Astrocyte (in vitro differentiated cells and primary cell): ENCODE results near the gene AP4E1. TPM values are rescaled to one million over a fixed set of nuclear protein-coding genes. Genes with fewer than 3 reads are reported as not detected.
A peak's percentile ranks its signal among the peaks of the same experiment; 100 is the strongest.
"Not testable (repeated sequence)": the region's sequence is repeated elsewhere in the genome, so short reads cannot be mapped to it uniquely, and the experiment has no call there.

Experiments used
- DNase-seq: peaks from one replicate; pipeline ENCODE4 v3.0.0-alpha.2; 2010; ENCODE audit warnings: low read depth
- FAIRE-seq: peaks from 2 replicates; lab custom pipeline; 2011; peaks lifted over from hg19 to GRCh38; lab: Jason Lieb, UNC
- H2AFZ ChIP-seq: 2 replicates; pipeline ENCODE4 v1.6.0; 2012; ENCODE audit warnings: low read depth, low read length, inconsistent platforms
- H3K27ac ChIP-seq: 2 replicates; pipeline ENCODE4 v1.5.1; 2011; ENCODE audit warnings: low read depth, low read length, inconsistent platforms
- H3K27me3 ChIP-seq: 2 replicates; pipeline ENCODE4 v1.6.0; 2011; ENCODE audit warnings: low read length, inconsistent platforms; ENCODE audit not compliant: insufficient read depth
- H3K36me3 ChIP-seq: 2 replicates; pipeline ENCODE4 v1.5.1; 2011; ENCODE audit warnings: low read length, inconsistent platforms; ENCODE audit not compliant: insufficient read depth
- H3K4me1 ChIP-seq: 2 replicates; pipeline ENCODE4 v1.5.1; 2011; ENCODE audit warnings: low read length, inconsistent platforms; ENCODE audit not compliant: insufficient read depth
- H3K4me2 ChIP-seq: 2 replicates; pipeline ENCODE4 v1.6.0; 2012; ENCODE audit warnings: low read length, inconsistent platforms
- H3K4me3 ChIP-seq: 2 replicates; pipeline ENCODE4 v1.5.1; 2011; ENCODE audit warnings: low read depth, mild to moderate bottlenecking, low read length, inconsistent platforms; ENCODE audit not compliant: insufficient read depth
- H3K79me2 ChIP-seq: 2 replicates; pipeline ENCODE4 v1.6.0; 2012; ENCODE audit warnings: mild to moderate bottlenecking, low read length, inconsistent platforms; ENCODE audit not compliant: insufficient read depth
- H3K9ac ChIP-seq: 2 replicates; pipeline ENCODE4 v1.6.0; 2012; ENCODE audit warnings: mild to moderate bottlenecking, low read length, inconsistent platforms
- H3K9me3 ChIP-seq: 2 replicates; pipeline ENCODE4 v1.5.1; 2012; ENCODE audit warnings: low read depth, mild to moderate bottlenecking, low read length, inconsistent platforms; ENCODE audit not compliant: insufficient read depth
- H4K20me1 ChIP-seq: 2 replicates; pipeline ENCODE4 v1.6.0; 2012; ENCODE audit warnings: low read length, inconsistent platforms; ENCODE audit not compliant: insufficient read depth
- H3K27ac Mint-ChIP-seq: one replicate; pipeline ENCODE4 v1.8.0; 2021; ENCODE audit warnings: mild to moderate bottlenecking, mixed read lengths; ENCODE audit not compliant: unreplicated experiment
- H3K27me3 Mint-ChIP-seq: one replicate; pipeline ENCODE4 v1.8.0; 2021; ENCODE audit warnings: low read depth, mixed read lengths; ENCODE audit not compliant: unreplicated experiment
- H3K36me3 Mint-ChIP-seq: one replicate; pipeline ENCODE4 v1.8.0; 2021; ENCODE audit warnings: low read depth, mixed read lengths; ENCODE audit not compliant: unreplicated experiment
- H3K4me1 Mint-ChIP-seq: one replicate; pipeline ENCODE4 v1.8.0; 2021; ENCODE audit warnings: low read depth, mixed read lengths; ENCODE audit not compliant: unreplicated experiment
- H3K4me3 Mint-ChIP-seq: one replicate; pipeline ENCODE4 v1.8.0; 2021; ENCODE audit warnings: mild to moderate bottlenecking, moderate library complexity, mixed read lengths; ENCODE audit not compliant: unreplicated experiment
- H3K9me3 Mint-ChIP-seq: one replicate; pipeline ENCODE4 v1.8.0; 2021; ENCODE audit warnings: mild to moderate bottlenecking, mixed read lengths; ENCODE audit not compliant: unreplicated experiment
- CTCF ChIP-seq: IDR thresholded peaks from 2 replicates; pipeline ENCODE4 v1.5.1; 2011; ENCODE audit warnings: low read depth, mild to moderate bottlenecking, inconsistent platforms, low read length, moderate library complexity; ENCODE audit not compliant: insufficient read depth
- EZH2 ChIP-seq: IDR thresholded peaks from 2 replicates; pipeline ENCODE4 v1.6.1; 2012; ENCODE audit warnings: mild to moderate bottlenecking, low read length, inconsistent platforms; ENCODE audit not compliant: insufficient read depth
- total RNA-seq: library from RNA; stranded (reverse); gene quantifications from 2 replicates; pipeline ENCODE4 v1.2.1, GENCODE V29; 2021

Gene AP4E1
- total RNA-seq, 1 donor from 2014 or later: 16.4 TPM

GRCh38 chr15:50907601-50908208 is 778 bp upstream of the AP4E1 start:
- Histone ChIP-seq H3K4me2 (peak overlapping the region; percentile 89), H3K36me3 (peaks cover 3% of the 10 kb centered on the region), H3K9ac (peak overlapping the region; percentile 94), H4K20me1 (no peaks in the 10 kb centered on the region), H2AFZ (peak overlapping the region; percentile 97), H3K27ac (peak overlapping the region; percentile 81), H3K79me2 (peaks cover 11% of the 10 kb centered on the region), H3K27me3 (no peaks in the 10 kb centered on the region), H3K4me1 (peaks cover 22% of the 10 kb centered on the region), H3K9me3 (no peaks in the 10 kb centered on the region), H3K4me3 (peak overlapping the region; percentile 92)
- peak overlapping the region; percentile 95 for H3K4me3 Mint-ChIP-seq
- no peaks in the 10 kb centered on the region for H3K27me3 Mint-ChIP-seq
- no peaks in the 10 kb centered on the region for H3K9me3 Mint-ChIP-seq
- DNase-seq (peak; percentile 17), FAIRE-seq (no peak)
- H3K36me3 Mint-ChIP-seq: no peaks in the 10 kb centered on the region
- H3K27ac Mint-ChIP-seq: peak overlapping the region; percentile 88
- no peak for TF ChIP-seq EZH2
- no peak for TF ChIP-seq CTCF
- H3K4me1 Mint-ChIP-seq: peaks cover 18% of the 10 kb centered on the region

- Mint-ChIP-seq H3K4me1 (peaks cover 18% of the 10 kb centered on the region), H3K4me3 (peak overlapping the region; percentile 95), H3K27ac (peak overlapping the region; percentile 87), H3K36me3 (peaks cover 6% of the 10 kb centered on the region), H3K9me3 (no peaks in the 10 kb centered on the region), H3K27me3 (no peaks in the 10 kb centered on the region)
- DNase-seq (no peak), FAIRE-seq (no peak)
- peaks cover 9% of the 10 kb centered on the region for H3K36me3 ChIP-seq
- no peaks in the 10 kb centered on the region for H4K20me1 ChIP-seq
- H2AFZ ChIP-seq: peak overlapping the region; percentile 97
- H3K9ac ChIP-seq: peak overlapping the region; percentile 94
- H3K79me2 ChIP-seq: peaks cover 13% of the 10 kb centered on the region
- TF ChIP-seq CTCF: no peak
- no peak for TF ChIP-seq EZH2
- H3K27me3 ChIP-seq: no peaks in the 10 kb centered on the region
- H3K4me2 ChIP-seq: peak overlapping the region; percentile 89
- H3K4me1 ChIP-seq: peaks cover 22% of the 10 kb centered on the region
- H3K9me3 ChIP-seq: no peaks in the 10 kb centered on the region
- H3K4me3 ChIP-seq: peak overlapping the region; percentile 92
- H3K27ac ChIP-seq: peak overlapping the region; percentile 85
These were observed 481 bp downstream of the AP4E1 start for GRCh38 chr15:50909010-50909317.

DNA sequence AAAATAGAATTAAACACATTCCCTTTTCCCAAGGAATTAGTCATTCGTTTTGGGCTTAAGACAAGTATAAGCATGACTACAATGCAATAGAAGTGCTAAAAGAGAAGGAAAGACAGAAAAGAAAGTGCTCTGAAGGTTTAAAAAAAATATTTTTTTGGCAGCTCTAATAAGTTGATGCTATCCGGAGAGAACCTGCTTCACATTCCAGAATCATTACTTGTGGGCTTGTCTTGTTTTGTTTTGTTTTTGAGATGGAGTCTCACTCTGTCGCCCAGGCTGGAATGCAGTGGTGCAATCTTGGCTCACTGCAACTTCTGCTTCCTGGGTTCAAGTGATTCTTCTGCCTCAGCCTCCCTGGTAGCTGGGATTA is 1.9 kb downstream of the AP4E1 start:
- H3K36me3 Mint-ChIP-seq, H2AFZ ChIP-seq, H3K4me3 ChIP-seq, H3K9me3 ChIP-seq, FAIRE-seq, H3K27me3 ChIP-seq, H4K20me1 ChIP-seq, H3K27me3 Mint-ChIP-seq, H3K9me3 Mint-ChIP-seq: not testable (repeated sequence)
- Histone ChIP-seq H3K36me3 (peaks cover 11% of the 10 kb centered on the region), H3K4me2 (peak overlapping the region; percentile 89), H3K79me2 (peaks cover 13% of the 10 kb centered on the region), H3K4me1 (peaks cover 22% of the 10 kb centered on the region), H3K27ac (peak overlapping the region; percentile 77), H3K9ac (peak overlapping the region; percentile 38)
- DNase-seq: peak; percentile 92
- H3K27ac Mint-ChIP-seq: peak overlapping the region; percentile 95
- H3K4me3 Mint-ChIP-seq: peak overlapping the region; percentile 95
- peaks cover 18% of the 10 kb centered on the region for H3K4me1 Mint-ChIP-seq
